ENCODE results near the gene RGCC.
A peak's percentile ranks its signal among the peaks of the same experiment; 100 is the strongest.

The RGCC gene

DNA sequence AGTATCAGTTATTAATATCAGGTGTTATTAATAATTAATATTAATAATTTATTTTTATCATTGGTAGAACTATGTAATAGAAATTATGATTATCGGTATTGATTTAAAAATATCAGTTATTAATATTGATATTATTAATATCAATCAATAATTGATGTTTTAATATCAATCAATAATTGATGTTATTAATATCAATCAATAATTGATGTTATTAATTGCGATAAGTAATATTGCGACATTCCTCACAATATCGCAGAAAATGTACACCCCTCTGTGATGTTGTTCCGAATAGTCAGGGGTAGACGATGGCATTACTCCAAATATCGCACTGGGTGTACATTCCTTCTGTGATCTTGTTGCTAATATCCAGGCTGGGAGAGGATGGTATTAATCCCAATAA lies 3.7 kb upstream of the RGCC start:
- no peak for TF ChIP-seq CTCF (IDR thresholded peaks at IDR 0.05; ENCODE audit: control extremely low read depth, extremely low read depth, low read depth, missing control alignments)
- no peak for DNase-seq (ENCODE audit: extremely low spot score)
- ChIA-PET POLR2A (no interaction called here), CTCF (no interaction called here)

GRCh38 chr13:41454170-41454569 lies 3.2 kb upstream of the RGCC start:
- POLR2A ChIA-PET, result no interaction called here
- CTCF ChIA-PET, result no interaction called here
- TF ChIP-seq CTCF (IDR thresholded peaks at IDR 0.05; ENCODE audit: control extremely low read depth, extremely low read depth, low read depth, missing control alignments), result no peak
- no peak for DNase-seq (ENCODE audit: extremely low spot score)

DNA sequence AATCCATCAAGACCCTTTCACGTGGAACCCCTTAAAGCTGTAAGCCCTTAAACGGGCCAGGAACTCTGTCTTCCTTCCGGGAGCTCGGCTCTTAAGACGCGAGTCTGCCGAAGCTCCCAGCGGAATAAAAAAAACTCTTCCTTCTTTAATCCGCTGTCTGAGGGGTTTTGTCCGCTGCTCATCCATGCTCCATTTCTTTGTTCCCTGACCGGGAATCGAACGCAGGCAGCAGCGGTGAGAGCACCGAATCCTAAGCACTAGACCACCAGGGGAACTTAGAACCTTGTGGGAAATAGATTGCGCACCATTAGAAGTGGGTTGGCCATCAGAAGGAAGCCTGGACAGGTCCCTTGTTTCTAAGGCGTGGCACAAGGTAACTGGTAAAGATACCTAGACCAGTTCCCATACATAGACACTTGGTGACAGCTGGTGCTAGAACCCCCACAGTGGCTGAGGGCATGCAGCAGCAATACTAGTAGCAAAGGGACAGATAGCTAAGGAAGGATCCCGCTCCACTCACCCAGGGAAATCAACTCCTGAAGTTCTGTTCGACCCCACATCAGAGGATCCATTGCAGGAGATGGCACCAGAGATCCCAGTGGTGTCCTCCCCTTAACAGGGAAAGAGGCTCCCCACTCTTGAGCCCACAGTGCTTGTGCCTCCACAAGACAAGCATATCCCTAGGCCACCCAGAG lies 1.5 kb upstream of the RGCC start:
- POLR2A ChIA-PET, result no interaction called here
- TF ChIP-seq CTCF (IDR thresholded peaks at IDR 0.05; ENCODE audit: control extremely low read depth, extremely low read depth, low read depth, missing control alignments), result no peak
- CTCF ChIA-PET, result no interaction called here
- peak; percentile 3 for DNase-seq (ENCODE audit: extremely low spot score)

GRCh38 chr13:41457589-41458186 lies 338 bp downstream of the RGCC start:
- ChIA-PET POLR2A (interaction anchor here (1.2 kb wide), 1 partner anchor 13 kb away, joined by 4 read pairs; no protein-coding TSS in a partner anchor), CTCF (interaction anchor here (1.0 to 3.8 kb wide), 9 partner anchors 11 to 195 kb away, joined by 3 to 35 read pairs (median 4); no protein-coding TSS in a partner anchor)
- no peak for TF ChIP-seq CTCF (IDR thresholded peaks at IDR 0.05; ENCODE audit: control extremely low read depth, extremely low read depth, low read depth, missing control alignments)
- peak; percentile 38 for DNase-seq (ENCODE audit: extremely low spot score)

DNA sequence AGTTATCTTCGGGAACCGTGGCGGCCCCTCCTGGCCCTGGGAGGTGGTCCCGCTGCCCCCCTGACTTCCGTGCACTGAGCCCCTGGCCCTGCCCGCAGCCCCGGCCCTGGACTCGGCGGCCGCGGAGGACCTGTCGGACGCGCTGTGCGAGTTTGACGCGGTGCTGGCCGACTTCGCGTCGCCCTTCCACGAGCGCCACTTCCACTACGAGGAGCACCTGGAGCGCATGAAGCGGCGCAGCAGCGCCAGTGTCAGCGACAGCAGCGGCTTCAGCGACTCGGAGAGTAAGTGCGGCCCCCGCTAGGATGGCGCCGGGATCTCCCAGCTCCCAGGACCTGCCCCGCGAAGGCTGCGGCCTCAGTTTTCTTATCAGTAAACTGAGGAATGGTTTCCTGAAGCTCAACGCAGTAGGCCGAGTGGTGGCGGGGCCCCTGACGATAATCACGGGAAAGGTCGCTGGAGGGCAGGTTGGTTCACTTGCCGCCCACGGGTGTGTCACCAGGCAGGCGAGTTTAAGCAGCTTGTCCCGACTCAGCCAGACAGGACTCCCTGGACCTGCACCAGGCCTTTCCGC lies 924 bp downstream of the RGCC start:
- TF ChIP-seq CTCF (IDR thresholded peaks at IDR 0.05; ENCODE audit: control extremely low read depth, extremely low read depth, low read depth, missing control alignments), result no peak
- DNase-seq (ENCODE audit: extremely low spot score), result peak; percentile 35
- ChIA-PET POLR2A (no interaction called here), CTCF (interaction anchor here (0.9 to 3.8 kb wide), 12 partner anchors 11 to 194 kb away, joined by 3 to 35 read pairs (median 4); no protein-coding TSS in a partner anchor)

DNA sequence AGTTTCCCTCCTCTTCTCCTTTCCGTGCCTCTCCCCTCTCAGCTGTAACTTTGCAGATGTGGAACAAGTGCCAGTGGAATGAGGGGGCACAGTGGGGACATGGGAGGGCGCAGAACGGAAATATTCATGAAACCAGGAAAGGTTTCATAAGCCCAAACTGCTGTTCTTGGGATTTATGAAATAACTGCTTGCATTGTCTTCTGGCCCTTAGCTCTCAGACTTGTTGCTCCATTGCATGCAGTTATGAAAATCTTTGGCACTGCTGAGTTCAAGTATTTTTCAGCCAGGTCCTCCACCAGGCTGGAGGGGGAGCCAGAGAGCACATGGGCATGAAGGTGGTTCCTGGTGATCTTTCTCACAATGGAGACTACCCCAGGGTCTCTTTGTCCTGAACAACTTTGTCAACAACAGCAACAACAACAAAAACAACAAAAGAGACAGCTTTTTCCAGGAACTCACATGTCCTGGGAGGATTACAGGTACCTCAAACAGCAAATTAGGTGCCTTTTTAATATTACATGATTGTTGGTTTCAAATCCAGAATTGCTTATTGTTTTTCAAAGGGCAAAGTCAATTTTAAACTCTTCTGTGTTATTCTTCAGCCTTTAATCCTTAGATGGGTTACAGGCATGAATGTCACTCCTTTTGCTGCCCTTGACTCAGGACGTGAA lies 1.5 kb downstream of the RGCC start:
- ChIA-PET POLR2A (no interaction called here), CTCF (interaction anchor here (0.9 to 3.8 kb wide), 21 partner anchors 10 to 194 kb away, joined by 3 to 35 read pairs (median 4); no protein-coding TSS in a partner anchor)
- DNase-seq (ENCODE audit: extremely low spot score), result peak; percentile 66
- TF ChIP-seq CTCF (IDR thresholded peaks at IDR 0.05; ENCODE audit: control extremely low read depth, extremely low read depth, low read depth, missing control alignments), result peak; percentile 77
